GM12878 (cell line): ENCODE results near the gene DLX3. TPM values are rescaled to one million over a fixed set of nuclear protein-coding genes. Genes with fewer than 3 reads are reported as not detected.

Experiments used
- ATAC-seq: fragments of 200-7000 bp; cut with Tn5 transposase; 3 replicates; pipeline ENCODE4 v1.9.1; 2020; ENCODE audit warnings: mild to moderate bottlenecking, moderate library complexity
- BruUV-seq: library from RNA; stranded (reverse); fragments of 400-500 nt; replicated peaks from 2 replicates; lab custom pipeline; 2021; lab: Mats Ljungman, UMichigan
- CTCF ChIA-PET: fragments of 300-600 bp; sonication (Branson Sonifier 250); formaldehyde crosslinking; extraction: SDS; loops from one replicate; lab custom pipeline; 2021; ENCODE audit warnings: inconsistent platforms; lab: Yijun Ruan, JAX
- POLR2A ChIA-PET: fragments of 350-600 bp; formaldehyde crosslinking; extraction: SDS; loops from one replicate; lab custom pipeline; 2021; ENCODE audit warnings: inconsistent platforms; lab: Charles Lee
- RAD21 ChIA-PET: fragments of 300-600 bp; sonication (Branson Sonifier 250); formaldehyde crosslinking; loops from one replicate; lab custom pipeline; 2023; ENCODE audit warnings: antibody characterized with exemption; ENCODE audit not compliant: unreplicated experiment; lab: Charles Lee
- SMC1A ChIA-PET: fragments of 300-600 bp; sonication (Branson Sonifier 250); formaldehyde crosslinking; loops from one replicate; lab custom pipeline; 2023; ENCODE audit not compliant: unreplicated experiment, uncharacterized antibody; lab: Charles Lee
- DNase-seq: peaks from one replicate; pipeline ENCODE4 v3.0.0-alpha.2; 2011; ENCODE audit warnings: low read depth, low spot score
- FAIRE-seq: peaks from 3 replicates; lab custom pipeline; 2011; peaks lifted over from hg19 to GRCh38; lab: Jason Lieb, UNC
- H2AFZ ChIP-seq: 2 replicates; pipeline ENCODE4 v1.6.0; 2011; ENCODE audit warnings: low read depth, low read length, control low read depth; ENCODE audit not compliant: control insufficient read depth
- H3K27ac ChIP-seq: 2 replicates; pipeline ENCODE4 v1.5.1; 2011; ENCODE audit warnings: control low read depth; ENCODE audit not compliant: control insufficient read depth, insufficient read depth
- H3K27me3 ChIP-seq, 2 experiments: replicated peaks in 1 of 2; 2 replicates each; pipeline versions ENCODE4 v1.6.0 to v1.6.1; 2011; ENCODE audit warnings: low read length in 1 of 2; ENCODE audit not compliant: control insufficient read depth in 2 of 2, insufficient read depth in 2 of 2
- H3K36me3 ChIP-seq, 2 experiments: 2 replicates each; pipeline ENCODE4 v1.5.1; 2011; ENCODE audit warnings: low read length in 1 of 2; ENCODE audit not compliant: control insufficient read depth in 2 of 2, insufficient read depth in 2 of 2
- H3K4me1 ChIP-seq: 2 replicates; pipeline ENCODE4 v1.6.1; 2011; ENCODE audit warnings: mild to moderate bottlenecking, low read length, moderate library complexity, mixed read lengths; ENCODE audit not compliant: control insufficient read depth, insufficient read depth
- H3K4me2 ChIP-seq: 2 replicates; pipeline ENCODE4 v1.6.0; 2011; ENCODE audit warnings: control low read depth; ENCODE audit not compliant: control insufficient read depth, insufficient read depth
- H3K4me3 ChIP-seq: fragments of 200-600 bp; sonication (generic); 2 replicates; pipeline ENCODE4 v1.5.1; 2016
- H3K79me2 ChIP-seq: 2 replicates; pipeline ENCODE4 v1.6.0; 2011; ENCODE audit warnings: low read length; ENCODE audit not compliant: control insufficient read depth, insufficient read depth
- H3K9ac ChIP-seq: 2 replicates; pipeline ENCODE4 v1.8.0; 2011; ENCODE audit warnings: low read length, control low read depth, mixed read lengths; ENCODE audit not compliant: control insufficient read depth, insufficient read depth
- H3K9me3 ChIP-seq: replicated peaks from 3 replicates; pipeline ENCODE4 v1.5.1; 2011; ENCODE audit warnings: mild to moderate bottlenecking, low read length; ENCODE audit not compliant: control insufficient read depth, insufficient read depth
- H4K20me1 ChIP-seq: 2 replicates; pipeline ENCODE4 v1.6.0; 2011; ENCODE audit not compliant: control insufficient read depth, insufficient read depth
- WGBS: methylation state at CpG from one replicate; pipeline ENCODE4 v1.1.6; 2016; ENCODE audit warnings: low lambda C conversion rate; ENCODE audit not compliant: insufficient replicate concordance, insufficient coverage; ENCODE audit errors: missing lambda C conversion rate; 5-methylcytosine and 5-hydroxymethylcytosine counted together
- in situ Hi-C: fragments of 300-500 bp; cut with MboI; formaldehyde crosslinking; loops from 9 replicates; pipeline ENCODE4 v1.14.3; 2018; ENCODE audit warnings: mixed read lengths
- intact Hi-C: fragments of 100-400 bp; cut with micrococcal nuclease; formaldehyde crosslinking; loops from one replicate; pipeline ENCODE4 v1.14.2; 2022; ENCODE audit not compliant: unreplicated experiment
- polyA plus RNA-seq, 11 experiments: library from polyadenylated mRNA; depleted of rRNA in 4 of 11; unstranded in 6 of 11; stranded (reverse) in 5 of 11; fragments of >200 nt; fragmentation: Nextera tagmentation in 4 of 11; fragmentation: Illumina TruSeq in 1 of 11; extraction: Ambion mirVana in 4 of 11; extraction: Trizol in 1 of 11; gene quantifications; 1 replicate in 1 of 11; 2 replicates in 10 of 11; pipeline versions ENCODE4 v1.2.1 to v1.2.3, GENCODE V29; 2011 to 2016; ENCODE audit warnings: inconsistent platforms in 2 of 11, missing spikeins in 2 of 11, low read depth in 1 of 11
- total RNA-seq, 4 experiments: library from RNA; depleted of rRNA in 3 of 4; stranded (reverse); fragments of >200 nt in 3 of 4; fragmentation: Illumina TruSeq in 1 of 4; extraction: Trizol in 1 of 4; gene quantifications; 2 replicates each; pipeline versions ENCODE4 v1.2.1 to v1.2.3, GENCODE V29; 2013 to 2021
- TF ChIP-seq, protein P1 (sequence below): fragments of 150-350 bp; IDR thresholded peaks from 2 replicates; pipeline ENCODE4 v1.6.1; 2014; ENCODE audit warnings: mild to moderate bottlenecking, low read depth, low read length
- TF ChIP-seq, protein P2 (sequence below): IDR thresholded peaks from 2 replicates; pipeline ENCODE4 v1.6.1; 2012; ENCODE audit warnings: mild to moderate bottlenecking, low read depth, low read length
- TF ChIP-seq, protein P3 (sequence below): IDR thresholded peaks from 2 replicates; pipeline ENCODE4 v1.6.1; 2012; ENCODE audit warnings: improper control_type of control experiment, low read depth, low read length; ENCODE audit not compliant: insufficient replicate concordance
- TF ChIP-seq, protein P4 (sequence below): IDR thresholded peaks from 2 replicates; pipeline ENCODE4 v1.6.1; 2012; ENCODE audit warnings: low read depth, low read length, improper control_type of control experiment

The DLX3 gene
- total and polyA plus RNA-seq, 10 of the 15 experiments (the other 5 are each of a cell fraction or from before 2014, with no cell fraction given): not detected

DNA sequence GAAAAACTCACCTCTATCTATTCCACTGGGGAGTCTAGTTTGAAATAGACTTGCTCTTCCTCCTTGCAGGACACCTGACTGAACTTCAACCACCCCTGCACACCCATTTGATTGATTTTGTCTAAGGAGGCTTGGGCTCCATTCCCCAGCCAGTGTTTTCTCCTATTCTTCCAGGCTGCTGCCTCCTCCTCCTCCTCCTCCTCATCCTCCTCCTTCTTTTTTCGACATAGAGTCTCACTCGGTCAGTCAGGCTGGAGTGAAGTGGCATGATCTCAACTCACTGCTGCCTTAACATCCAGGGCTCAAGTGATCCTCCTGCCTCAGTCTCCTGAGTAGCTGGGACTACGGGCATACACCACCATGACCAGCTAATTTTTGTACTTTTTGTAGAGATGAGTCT, 27.8 kb downstream of the DLX3 start:
- H3K36me3 ChIP-seq: no peaks in the 10 kb centered on the region
- no peak overlapping the region for H3K9ac ChIP-seq
- peaks cover 22 to 31% of the 10 kb centered on the region in 2 experiments for H3K27me3 ChIP-seq
- ChIA-PET SMC1A (no interaction called here), POLR2A (no interaction called here), CTCF (interaction anchor here (0.9 to 2.3 kb wide), 2 partner anchors 23 to 30 kb away, joined by 3 to 13 read pairs; no protein-coding TSS in a partner anchor), RAD21 (no interaction called here)
- no TSS peak for BruUV-seq
- no peaks in the 10 kb centered on the region; the same call in 1 of the 2 replicates for H3K4me1 ChIP-seq
- H3K79me2 ChIP-seq: no peaks in the 10 kb centered on the region
- WGBS: 36% methylated on average over 3 of the region's 3 CpGs
- no peaks in the 10 kb centered on the region for H3K9me3 ChIP-seq
- H3K4me3 ChIP-seq: no peak overlapping the region
- H3K4me2 ChIP-seq: no peak overlapping the region
- TF ChIP-seq, protein P1, sequence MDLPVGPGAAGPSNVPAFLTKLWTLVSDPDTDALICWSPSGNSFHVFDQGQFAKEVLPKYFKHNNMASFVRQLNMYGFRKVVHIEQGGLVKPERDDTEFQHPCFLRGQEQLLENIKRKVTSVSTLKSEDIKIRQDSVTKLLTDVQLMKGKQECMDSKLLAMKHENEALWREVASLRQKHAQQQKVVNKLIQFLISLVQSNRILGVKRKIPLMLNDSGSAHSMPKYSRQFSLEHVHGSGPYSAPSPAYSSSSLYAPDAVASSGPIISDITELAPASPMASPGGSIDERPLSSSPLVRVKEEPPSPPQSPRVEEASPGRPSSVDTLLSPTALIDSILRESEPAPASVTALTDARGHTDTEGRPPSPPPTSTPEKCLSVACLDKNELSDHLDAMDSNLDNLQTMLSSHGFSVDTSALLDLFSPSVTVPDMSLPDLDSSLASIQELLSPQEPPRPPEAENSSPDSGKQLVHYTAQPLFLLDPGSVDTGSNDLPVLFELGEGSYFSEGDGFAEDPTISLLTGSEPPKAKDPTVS: no peak
- TF ChIP-seq, protein P2, sequence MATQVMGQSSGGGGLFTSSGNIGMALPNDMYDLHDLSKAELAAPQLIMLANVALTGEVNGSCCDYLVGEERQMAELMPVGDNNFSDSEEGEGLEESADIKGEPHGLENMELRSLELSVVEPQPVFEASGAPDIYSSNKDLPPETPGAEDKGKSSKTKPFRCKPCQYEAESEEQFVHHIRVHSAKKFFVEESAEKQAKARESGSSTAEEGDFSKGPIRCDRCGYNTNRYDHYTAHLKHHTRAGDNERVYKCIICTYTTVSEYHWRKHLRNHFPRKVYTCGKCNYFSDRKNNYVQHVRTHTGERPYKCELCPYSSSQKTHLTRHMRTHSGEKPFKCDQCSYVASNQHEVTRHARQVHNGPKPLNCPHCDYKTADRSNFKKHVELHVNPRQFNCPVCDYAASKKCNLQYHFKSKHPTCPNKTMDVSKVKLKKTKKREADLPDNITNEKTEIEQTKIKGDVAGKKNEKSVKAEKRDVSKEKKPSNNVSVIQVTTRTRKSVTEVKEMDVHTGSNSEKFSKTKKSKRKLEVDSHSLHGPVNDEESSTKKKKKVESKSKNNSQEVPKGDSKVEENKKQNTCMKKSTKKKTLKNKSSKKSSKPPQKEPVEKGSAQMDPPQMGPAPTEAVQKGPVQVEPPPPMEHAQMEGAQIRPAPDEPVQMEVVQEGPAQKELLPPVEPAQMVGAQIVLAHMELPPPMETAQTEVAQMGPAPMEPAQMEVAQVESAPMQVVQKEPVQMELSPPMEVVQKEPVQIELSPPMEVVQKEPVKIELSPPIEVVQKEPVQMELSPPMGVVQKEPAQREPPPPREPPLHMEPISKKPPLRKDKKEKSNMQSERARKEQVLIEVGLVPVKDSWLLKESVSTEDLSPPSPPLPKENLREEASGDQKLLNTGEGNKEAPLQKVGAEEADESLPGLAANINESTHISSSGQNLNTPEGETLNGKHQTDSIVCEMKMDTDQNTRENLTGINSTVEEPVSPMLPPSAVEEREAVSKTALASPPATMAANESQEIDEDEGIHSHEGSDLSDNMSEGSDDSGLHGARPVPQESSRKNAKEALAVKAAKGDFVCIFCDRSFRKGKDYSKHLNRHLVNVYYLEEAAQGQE: no peak
- TF ChIP-seq, protein P3, sequence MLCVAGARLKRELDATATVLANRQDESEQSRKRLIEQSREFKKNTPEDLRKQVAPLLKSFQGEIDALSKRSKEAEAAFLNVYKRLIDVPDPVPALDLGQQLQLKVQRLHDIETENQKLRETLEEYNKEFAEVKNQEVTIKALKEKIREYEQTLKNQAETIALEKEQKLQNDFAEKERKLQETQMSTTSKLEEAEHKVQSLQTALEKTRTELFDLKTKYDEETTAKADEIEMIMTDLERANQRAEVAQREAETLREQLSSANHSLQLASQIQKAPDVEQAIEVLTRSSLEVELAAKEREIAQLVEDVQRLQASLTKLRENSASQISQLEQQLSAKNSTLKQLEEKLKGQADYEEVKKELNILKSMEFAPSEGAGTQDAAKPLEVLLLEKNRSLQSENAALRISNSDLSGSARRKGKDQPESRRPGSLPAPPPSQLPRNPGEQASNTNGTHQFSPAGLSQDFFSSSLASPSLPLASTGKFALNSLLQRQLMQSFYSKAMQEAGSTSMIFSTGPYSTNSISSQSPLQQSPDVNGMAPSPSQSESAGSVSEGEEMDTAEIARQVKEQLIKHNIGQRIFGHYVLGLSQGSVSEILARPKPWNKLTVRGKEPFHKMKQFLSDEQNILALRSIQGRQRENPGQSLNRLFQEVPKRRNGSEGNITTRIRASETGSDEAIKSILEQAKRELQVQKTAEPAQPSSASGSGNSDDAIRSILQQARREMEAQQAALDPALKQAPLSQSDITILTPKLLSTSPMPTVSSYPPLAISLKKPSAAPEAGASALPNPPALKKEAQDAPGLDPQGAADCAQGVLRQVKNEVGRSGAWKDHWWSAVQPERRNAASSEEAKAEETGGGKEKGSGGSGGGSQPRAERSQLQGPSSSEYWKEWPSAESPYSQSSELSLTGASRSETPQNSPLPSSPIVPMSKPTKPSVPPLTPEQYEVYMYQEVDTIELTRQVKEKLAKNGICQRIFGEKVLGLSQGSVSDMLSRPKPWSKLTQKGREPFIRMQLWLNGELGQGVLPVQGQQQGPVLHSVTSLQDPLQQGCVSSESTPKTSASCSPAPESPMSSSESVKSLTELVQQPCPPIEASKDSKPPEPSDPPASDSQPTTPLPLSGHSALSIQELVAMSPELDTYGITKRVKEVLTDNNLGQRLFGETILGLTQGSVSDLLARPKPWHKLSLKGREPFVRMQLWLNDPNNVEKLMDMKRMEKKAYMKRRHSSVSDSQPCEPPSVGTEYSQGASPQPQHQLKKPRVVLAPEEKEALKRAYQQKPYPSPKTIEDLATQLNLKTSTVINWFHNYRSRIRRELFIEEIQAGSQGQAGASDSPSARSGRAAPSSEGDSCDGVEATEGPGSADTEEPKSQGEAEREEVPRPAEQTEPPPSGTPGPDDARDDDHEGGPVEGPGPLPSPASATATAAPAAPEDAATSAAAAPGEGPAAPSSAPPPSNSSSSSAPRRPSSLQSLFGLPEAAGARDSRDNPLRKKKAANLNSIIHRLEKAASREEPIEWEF: no peak
- TF ChIP-seq, protein P4, sequence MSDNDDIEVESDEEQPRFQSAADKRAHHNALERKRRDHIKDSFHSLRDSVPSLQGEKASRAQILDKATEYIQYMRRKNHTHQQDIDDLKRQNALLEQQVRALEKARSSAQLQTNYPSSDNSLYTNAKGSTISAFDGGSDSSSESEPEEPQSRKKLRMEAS: no peak
- FAIRE-seq: no peak
- intact Hi-C loops: no loop called here
- H2AFZ ChIP-seq: no peak overlapping the region
- ATAC-seq: no peak
- no peaks in the 10 kb centered on the region for H4K20me1 ChIP-seq
- DNase-seq: no peak
- in situ Hi-C loops: no loop called here
- H3K27ac ChIP-seq: no peak overlapping the region
